GM10266 (cell line): Measurements from ENCODE around the gene SLC38A4.

Source experiments
- DNase-seq: peaks from one replicate; pipeline ENCODE4 v3.0.0; 2012; ENCODE audit errors: extremely low spot score
- CTCF ChIP-seq: IDR thresholded peaks from 2 replicates; pipeline ENCODE4 v1.5.1; 2012; ENCODE audit warnings: mild to moderate bottlenecking, low read depth; ENCODE audit not compliant: control insufficient read depth, insufficient read depth; ENCODE audit errors: missing control alignments

The SLC38A4 gene

GRCh38 chr12:46825591-46826414 lies at the start of gene SLC38A4:
Gene SLC38A4, minus strand, starts transcription at chr12:46825997. Its CDS starts 32,926 bp downstream, at chr12:46793071.
- TF ChIP-seq CTCF = no peak
- DNase-seq = no peak

- TF ChIP-seq CTCF = no peak
- no peak for DNase-seq
Observed at GRCh38 chr12:46875095-46875494, 49.3 kb upstream of the SLC38A4 start.

- DNase-seq = no peak
- TF ChIP-seq CTCF = no peak
Observed at GRCh38 chr12:46874642-46875041, 48.8 kb upstream of the SLC38A4 start.

- DNase-seq = no peak
Observed at GRCh38 chr12:46872135-46872534, 46.3 kb upstream of the SLC38A4 start.

GRCh38 chr12:46865311-46865710 lies 39.5 kb upstream of the SLC38A4 start:
- no peak for TF ChIP-seq CTCF
- DNase-seq = no peak

More at GRCh38 chr12:46872135-46872534, 46.3 kb upstream of the SLC38A4 start:
- TF ChIP-seq CTCF = no peak

GRCh38 chr12:46858368-46858767 lies 32.6 kb upstream of the SLC38A4 start:
- TF ChIP-seq CTCF = no peak
- no peak for DNase-seq

- DNase-seq = no peak
- no peak for TF ChIP-seq CTCF
Observed at GRCh38 chr12:46857486-46857885, 31.7 kb upstream of the SLC38A4 start.
